Colonic mucosa (tissue), 4 donors: ENCODE data around the gene REN. TPM values are rescaled to one million over a fixed set of nuclear protein-coding genes. Genes with fewer than 3 reads are reported as not detected.

Source experiments
- DNase-seq: peaks from one replicate; pipeline ENCODE4 v3.0.0-alpha.2; 2020
- H3K27ac ChIP-seq: fragments of 200-600 bp; one replicate; pipeline ENCODE4 v1.8.0; 2021
- H3K27me3 ChIP-seq: fragments of 200-600 bp; one replicate; pipeline ENCODE4 v1.8.0; 2021
- H3K36me3 ChIP-seq: fragments of 200-600 bp; one replicate; pipeline ENCODE4 v1.8.0; 2021
- H3K4me1 ChIP-seq: fragments of 200-600 bp; one replicate; pipeline ENCODE4 v1.8.0; 2021; ENCODE audit warnings: mild to moderate bottlenecking
- H3K4me3 ChIP-seq: fragments of 200-600 bp; one replicate; pipeline ENCODE4 v1.8.0; 2021
- H3K9ac ChIP-seq, 2 donors: one replicate each; pipeline ENCODE4 v1.7.0; 2013; ENCODE audit warnings: control low read depth in 2 of 2, low read depth in 2 of 2, low read length in 2 of 2
- H3K9me3 ChIP-seq: fragments of 200-600 bp; one replicate; pipeline ENCODE4 v1.8.0; 2021
- CTCF ChIP-seq: fragments of 200-600 bp; IDR thresholded peaks from one replicate; pipeline ENCODE4 v1.8.0; 2022; ENCODE audit warnings: antibody characterized with exemption, mild to moderate bottlenecking
- intact Hi-C: fragments of 100-400 bp; cut with DNase I; formaldehyde crosslinking; loops from one replicate; pipeline ENCODE4 v1.14.1; 2022
- total RNA-seq, 2 donors: library from RNA; stranded (reverse); fragmentation: NEBNext Ultra II Directional in 1 of 2; extraction: Animal tissue kit (Norgen Biotek cat#: 25700) in 1 of 2; gene quantifications; one replicate each; pipeline ENCODE4 v1.2.1, GENCODE V29; 2021
- donor health status: healthy.
- donor health status: DM: no; HTN: no; CAD: no.
- donor health status: DM: no; HTN: no; CAD: no.

Gene REN
- total RNA-seq, 2 donors from 2014 or later, result 0.82 TPM; not detected in 1

GRCh38 chr1:204149107-204149506 is 17.0 kb downstream of the REN start:
- no peak for TF ChIP-seq CTCF

GRCh38 chr1:204147406-204148383 is 18.4 kb downstream of the REN start:
- Histone ChIP-seq H3K9me3 (no peaks in the 10 kb centered on the region), H3K27me3 (peaks cover 9% of the 10 kb centered on the region), H3K4me1 (no peaks in the 10 kb centered on the region), H3K27ac (no peak overlapping the region), H3K4me3 (no peak overlapping the region), H3K9ac (no peak overlapping the region), H3K36me3 (no peaks in the 10 kb centered on the region)
- DNase-seq, result no peak
- intact Hi-C loops, result no loop called here
- no peak for TF ChIP-seq CTCF

More at GRCh38 chr1:204149107-204149506, 17.0 kb downstream of the REN start:
- H3K27me3 ChIP-seq, result peaks cover 9% of the 10 kb centered on the region
- no peak overlapping the region for H3K4me3 ChIP-seq
- H3K27ac ChIP-seq, result no peak overlapping the region
- intact Hi-C loops, result no loop called here
- H3K9me3 ChIP-seq, result no peaks in the 10 kb centered on the region
- DNase-seq, result no peak
- no peaks in the 10 kb centered on the region for H3K4me1 ChIP-seq
- no peak overlapping the region for H3K9ac ChIP-seq
- H3K36me3 ChIP-seq, result no peaks in the 10 kb centered on the region

GRCh38 chr1:204146965-204147364 is 19.2 kb downstream of the REN start:
- Histone ChIP-seq H3K36me3 (no peaks in the 10 kb centered on the region), H3K9ac (no peak overlapping the region), H3K9me3 (no peaks in the 10 kb centered on the region), H3K4me3 (no peak overlapping the region), H3K27ac (no peak overlapping the region), H3K27me3 (peaks cover 9% of the 10 kb centered on the region), H3K4me1 (no peaks in the 10 kb centered on the region)
- no peak for DNase-seq
- intact Hi-C loops, result no loop called here
- no peak for TF ChIP-seq CTCF

- intact Hi-C loops, result no loop called here
- Histone ChIP-seq H3K4me1 (no peaks in the 10 kb centered on the region), H3K27ac (no peak overlapping the region), H3K27me3 (peaks cover 5% of the 10 kb centered on the region), H3K36me3 (no peaks in the 10 kb centered on the region), H3K9ac (no peak overlapping the region), H3K4me3 (no peak overlapping the region), H3K9me3 (no peaks in the 10 kb centered on the region)
- DNase-seq, result no peak
- TF ChIP-seq CTCF, result no peak
Measured at GRCh38 chr1:204146309-204146708, 19.8 kb downstream of the REN start.

GRCh38 chr1:204145033-204145504 is 21.1 kb downstream of the REN start:
- Histone ChIP-seq H3K36me3 (no peaks in the 10 kb centered on the region), H3K4me3 (no peak overlapping the region), H3K9me3 (no peaks in the 10 kb centered on the region), H3K27me3 (no peaks in the 10 kb centered on the region), H3K27ac (no peak overlapping the region), H3K9ac (no peak overlapping the region), H3K4me1 (no peaks in the 10 kb centered on the region)
- DNase-seq, result no peak
- intact Hi-C loops, result no loop called here
- no peak for TF ChIP-seq CTCF
